Thyroid gland (tissue), 4 donors: ENCODE measurements around the gene KRTAP10-5. TPM values are rescaled to one million over a fixed set of nuclear protein-coding genes. Genes with fewer than 3 reads are reported as not detected.
"Not testable (repeated sequence)": the region's sequence is repeated elsewhere in the genome, so short reads cannot be mapped to it uniquely, and the experiment has no call there.

Experiments
- DNase-seq, 2 donors: peaks; one replicate each; pipeline ENCODE4 v3.0.0-alpha.2; 2019
- H3K27ac ChIP-seq, 3 donors: fragments of 200-600 bp; sonication (generic); 1 replicate in 2 of 3; 2 replicates in 1 of 3; pipeline ENCODE4 v1.5.1; 2016 to 2019; ENCODE audit warnings: mild to moderate bottlenecking in 1 of 3, moderate library complexity in 1 of 3
- H3K27me3 ChIP-seq: fragments of 200-600 bp; sonication (generic); one replicate; pipeline ENCODE4 v1.5.1; 2019
- H3K36me3 ChIP-seq, 2 donors: fragments of 200-600 bp; sonication (generic); one replicate each; pipeline ENCODE4 v1.5.1; 2016 to 2019
- H3K4me1 ChIP-seq, 2 donors: fragments of 200-600 bp; sonication (generic); one replicate each; pipeline ENCODE4 v1.5.1; 2017 to 2019
- H3K4me3 ChIP-seq, 3 donors: fragments of 200-600 bp; sonication (generic); replicated peaks in 1 of 3; 1 replicate in 2 of 3; 2 replicates in 1 of 3; pipeline ENCODE4 v1.5.1; 2016; ENCODE audit warnings: mild to moderate bottlenecking in 1 of 3
- H3K9me3 ChIP-seq: fragments of 200-600 bp; sonication (generic); one replicate; pipeline ENCODE4 v1.5.1; 2017
- POLR2A ChIP-seq, 2 donors: fragments of 450-650 bp; IDR thresholded peaks; one replicate each; pipeline ENCODE4 v1.6.1; 2017; ENCODE audit warnings: antibody characterized with exemption in 2 of 2, mild to moderate bottlenecking in 2 of 2, moderate library complexity in 1 of 2
- WGBS, 2 donors: methylation state at CpG; one replicate each; pipeline ENCODE4 v1.1.5; 2017; 5-methylcytosine and 5-hydroxymethylcytosine counted together
- intact Hi-C: fragments of 100-400 bp; cut with DNase I; formaldehyde crosslinking; loops from one replicate; pipeline ENCODE4 v1.15.1; 2023
- total RNA-seq, 4 donors: library from RNA; depleted of rRNA; stranded (reverse); fragments of >200 nt; gene quantifications; one replicate each; pipeline ENCODE4 v1.2.3, GENCODE V29; 2016
- TF ChIP-seq, protein P1 (sequence below), 6 experiments: fragments of 200-600 bp in 3 of 6; fragments of 450-650 bp in 3 of 6; sonication (generic) in 3 of 6; IDR thresholded peaks; one replicate each; pipeline ENCODE4 v1.5.1; 2016 to 2019; ENCODE audit warnings: antibody characterized with exemption in 6 of 6, mild to moderate bottlenecking in 2 of 6, inconsistent platforms in 1 of 6, moderate library complexity in 1 of 6

KRTAP10-5 gene
- total RNA-seq, 4 donors from 2014 or later, result 0.78 TPM; not detected in 3

DNA sequence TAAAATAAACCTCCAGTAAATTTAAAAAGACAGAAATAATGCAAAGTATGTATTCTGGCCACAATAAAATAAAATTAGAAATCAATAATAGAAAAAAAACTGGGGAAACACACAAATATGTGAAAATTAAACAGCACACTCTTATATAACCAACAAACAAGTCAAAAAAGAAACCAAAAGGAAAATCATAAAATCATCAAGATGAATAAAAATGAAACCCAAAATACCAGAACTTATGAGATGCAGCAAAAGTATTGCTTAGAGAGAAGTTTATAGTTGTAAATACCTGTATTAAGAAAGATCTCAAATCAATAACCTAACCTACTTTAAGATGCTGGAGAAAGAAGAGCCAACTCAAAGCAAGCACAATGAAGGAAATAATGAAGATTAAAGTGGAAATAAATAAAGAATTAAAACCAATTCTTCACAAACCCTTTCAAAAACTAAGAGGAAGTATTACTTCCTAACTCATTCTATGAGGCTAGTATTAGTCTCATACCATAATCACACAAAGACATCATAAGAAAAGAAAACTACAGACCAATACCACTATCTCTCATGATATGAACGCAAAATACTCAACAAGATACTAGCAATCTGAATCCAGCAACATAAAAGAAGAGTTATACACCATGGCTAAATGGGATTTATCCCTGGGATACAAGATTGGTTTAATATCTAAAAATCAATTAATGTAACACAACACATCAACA is 15.4 kb downstream of the KRTAP10-5 start:
- no peak overlapping the region for H3K4me3 ChIP-seq
- TF ChIP-seq POLR2A (IDR thresholded peaks at IDR 0.05), result no peak
- TF ChIP-seq, protein P1, sequence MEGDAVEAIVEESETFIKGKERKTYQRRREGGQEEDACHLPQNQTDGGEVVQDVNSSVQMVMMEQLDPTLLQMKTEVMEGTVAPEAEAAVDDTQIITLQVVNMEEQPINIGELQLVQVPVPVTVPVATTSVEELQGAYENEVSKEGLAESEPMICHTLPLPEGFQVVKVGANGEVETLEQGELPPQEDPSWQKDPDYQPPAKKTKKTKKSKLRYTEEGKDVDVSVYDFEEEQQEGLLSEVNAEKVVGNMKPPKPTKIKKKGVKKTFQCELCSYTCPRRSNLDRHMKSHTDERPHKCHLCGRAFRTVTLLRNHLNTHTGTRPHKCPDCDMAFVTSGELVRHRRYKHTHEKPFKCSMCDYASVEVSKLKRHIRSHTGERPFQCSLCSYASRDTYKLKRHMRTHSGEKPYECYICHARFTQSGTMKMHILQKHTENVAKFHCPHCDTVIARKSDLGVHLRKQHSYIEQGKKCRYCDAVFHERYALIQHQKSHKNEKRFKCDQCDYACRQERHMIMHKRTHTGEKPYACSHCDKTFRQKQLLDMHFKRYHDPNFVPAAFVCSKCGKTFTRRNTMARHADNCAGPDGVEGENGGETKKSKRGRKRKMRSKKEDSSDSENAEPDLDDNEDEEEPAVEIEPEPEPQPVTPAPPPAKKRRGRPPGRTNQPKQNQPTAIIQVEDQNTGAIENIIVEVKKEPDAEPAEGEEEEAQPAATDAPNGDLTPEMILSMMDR (IDR thresholded peaks at IDR 0.05), result no peak
- intact Hi-C loops, result no loop called here
- H3K4me1 ChIP-seq, result no peaks in the 10 kb centered on the region
- H3K27me3 ChIP-seq, result no peaks in the 10 kb centered on the region
- no peaks in the 10 kb centered on the region for H3K36me3 ChIP-seq
- 0 to 95% methylated on average over 1 of the region's 1 CpG for WGBS, 2 donors
- H3K27ac ChIP-seq, result no peak overlapping the region
- no peak for DNase-seq
- H3K9me3 ChIP-seq, result no peaks in the 10 kb centered on the region

DNA sequence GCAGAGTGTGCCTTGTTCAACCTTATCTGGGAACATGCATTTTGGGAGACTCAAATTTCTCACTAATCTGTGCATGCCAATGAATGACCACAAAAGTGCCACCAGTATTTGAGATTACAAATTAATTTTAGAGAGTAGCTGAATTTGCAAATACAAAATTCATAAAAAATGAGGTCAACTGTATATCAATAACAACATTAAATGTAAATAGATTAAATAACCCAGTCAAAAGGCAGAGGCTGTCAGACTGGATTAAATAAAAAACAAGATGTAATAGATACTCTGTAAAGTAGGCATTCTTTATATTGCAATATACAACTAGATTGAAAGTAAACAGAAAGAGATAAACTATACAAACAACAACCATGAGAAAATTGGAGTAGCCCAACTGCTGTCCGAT is 16.3 kb downstream of the KRTAP10-5 start:
- TF ChIP-seq, protein P1 (IDR thresholded peaks at IDR 0.05), result no peak
- Histone ChIP-seq H3K27me3 (no peaks in the 10 kb centered on the region), H3K4me1 (no peaks in the 10 kb centered on the region), H3K27ac (no peak overlapping the region), H3K4me3 (no peak overlapping the region), H3K36me3 (no peaks in the 10 kb centered on the region), H3K9me3 (no peaks in the 10 kb centered on the region)
- no peak for DNase-seq
- intact Hi-C loops, result no loop called here
- WGBS, 2 donors, result 94 to 95% methylated on average over 1 of the region's 1 CpG

DNA sequence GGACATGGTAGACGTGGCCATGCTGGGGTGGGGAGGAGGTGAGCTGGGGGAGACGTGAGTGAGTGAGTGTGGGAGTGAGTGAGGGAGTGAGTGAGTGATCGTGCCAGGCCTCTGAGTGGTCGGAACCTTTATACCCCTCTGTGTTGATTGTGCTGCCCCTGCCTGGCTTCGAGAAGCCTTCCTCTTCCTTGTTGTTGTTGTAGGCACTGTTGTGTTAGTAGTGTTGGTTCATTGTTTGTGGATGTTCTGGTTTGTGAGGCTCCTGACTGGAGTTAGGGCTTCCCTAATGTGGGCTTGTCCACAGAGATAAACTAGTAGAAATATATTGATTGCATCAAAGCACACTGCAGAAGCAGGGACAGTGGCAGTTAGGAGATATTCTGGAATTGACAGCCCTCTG is 21.7 kb downstream of the KRTAP10-5 start, which contains the start of gene KRTAP10-3:
TSS of gene KRTAP10-3 (minus strand) at position 101 of the 400 bp plus-strand sequence. CDS start at position 21, 80 bp downstream.
- WGBS, 2 donors, result 64 to 79% methylated on average over 5 of the region's 5 CpGs
- Histone ChIP-seq H3K9me3 (no peaks in the 10 kb centered on the region), H3K4me3 (no peak within 1 kb of the TSS), H3K36me3 (no peaks in the 10 kb centered on the region), H3K27ac (no peak within 1 kb of the TSS), H3K4me1 (no peaks in the 10 kb centered on the region), H3K27me3 (no peaks in the 10 kb centered on the region)
- TF ChIP-seq POLR2A (IDR thresholded peaks at IDR 0.05), result no peak
- TF ChIP-seq, protein P1 (IDR thresholded peaks at IDR 0.05), result no peak
- DNase-seq, result no peak
- intact Hi-C loops, result no loop called here

DNA sequence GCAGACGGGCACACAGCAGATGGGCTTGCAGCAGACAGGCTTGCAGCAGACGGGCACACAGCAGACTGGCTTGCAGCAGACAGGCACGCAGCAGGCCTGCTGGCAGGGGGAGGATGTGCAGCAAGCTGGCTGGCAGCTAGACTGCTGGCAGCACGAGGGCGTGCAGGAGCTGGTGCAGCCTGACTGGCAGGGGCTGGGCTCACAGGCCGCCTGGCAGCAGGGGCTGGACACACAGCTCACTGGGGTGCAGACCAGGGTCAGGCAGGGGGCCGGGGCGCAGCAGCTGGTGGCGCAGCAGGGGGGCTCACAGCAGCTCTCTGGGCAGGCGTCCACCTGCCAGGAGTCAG is 22.1 kb downstream of the KRTAP10-5 start:
- H3K36me3 ChIP-seq, H3K9me3 ChIP-seq, DNase-seq, H3K27me3 ChIP-seq, H3K4me1 ChIP-seq, H3K27ac ChIP-seq, H3K4me3 ChIP-seq, intact Hi-C loops: not testable (repeated sequence)
- WGBS, 2 donors, result 69 to 71% methylated on average over 1 to 7 of the region's 10 CpGs

DNA sequence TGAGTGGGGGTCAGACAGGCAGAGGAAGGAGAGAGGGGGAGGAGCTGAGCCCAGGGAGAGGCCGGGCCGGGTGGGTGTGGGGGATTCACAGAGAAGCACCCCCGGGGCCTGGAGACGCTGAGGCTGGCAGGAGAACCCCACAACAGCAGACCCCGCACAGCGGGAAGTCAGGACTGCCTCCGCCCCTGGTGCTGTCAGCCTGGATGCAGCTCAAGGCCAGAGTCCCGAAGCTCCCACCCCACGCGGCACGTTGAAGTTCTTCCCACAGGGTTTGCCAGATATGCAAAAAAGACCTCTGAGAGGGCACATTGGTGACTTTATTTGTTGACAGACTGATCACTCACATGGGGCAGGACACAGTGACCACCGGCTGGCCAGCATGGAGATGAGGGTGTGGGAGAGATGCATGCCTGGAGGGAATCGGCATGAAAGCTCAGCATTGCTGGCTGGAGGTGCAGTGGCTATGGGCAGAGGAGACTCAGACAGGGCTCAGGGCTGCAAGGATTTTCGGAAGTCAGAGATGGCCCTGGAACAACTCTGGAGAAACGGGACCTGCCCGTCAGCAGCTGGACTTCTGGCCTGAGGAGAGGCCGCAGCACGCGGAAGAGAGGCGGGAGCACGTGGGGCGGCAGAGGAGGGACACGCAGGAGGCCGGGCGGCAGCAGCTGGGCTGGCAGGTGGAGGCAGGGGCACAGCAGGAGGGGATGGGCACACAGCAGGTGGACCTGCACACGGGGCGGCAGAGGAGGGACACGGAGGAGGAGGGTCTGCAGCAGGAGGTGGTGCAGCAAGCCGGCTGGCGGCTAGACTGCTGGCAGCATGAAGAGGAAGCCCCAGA is 22.7 kb downstream of the KRTAP10-5 start:
- Histone ChIP-seq H3K9me3 (no peaks in the 10 kb centered on the region), H3K36me3 (no peaks in the 10 kb centered on the region), H3K4me3 (no peak overlapping the region), H3K4me1 (no peaks in the 10 kb centered on the region), H3K27ac (no peak overlapping the region), H3K27me3 (no peaks in the 10 kb centered on the region)
- WGBS, 2 donors, result 71 to 74% methylated on average over 30 of the region's 30 CpGs
- no peak for DNase-seq
- TF ChIP-seq, protein P1 (IDR thresholded peaks at IDR 0.05), result no peak
- TF ChIP-seq POLR2A (IDR thresholded peaks at IDR 0.05), result no peak
- intact Hi-C loops, result no loop called here
